ENCODE measurements around the gene ABCC4. TPM values are rescaled to one million over a fixed set of nuclear protein-coding genes. Genes with fewer than 3 reads are reported as not detected.

ABCC4 gene
- total RNA-seq, 1 donor from 2014 or later, result 7.5 TPM

GRCh38 chr13:95326695-95327094 lies 25.4 kb upstream of the ABCC4 start:
- H3K27ac Mint-ChIP-seq, result no peak overlapping the region
- peaks cover 2% of the 10 kb centered on the region for H3K4me1 Mint-ChIP-seq (ENCODE audit: low read depth)
- TF ChIP-seq, protein P1, sequence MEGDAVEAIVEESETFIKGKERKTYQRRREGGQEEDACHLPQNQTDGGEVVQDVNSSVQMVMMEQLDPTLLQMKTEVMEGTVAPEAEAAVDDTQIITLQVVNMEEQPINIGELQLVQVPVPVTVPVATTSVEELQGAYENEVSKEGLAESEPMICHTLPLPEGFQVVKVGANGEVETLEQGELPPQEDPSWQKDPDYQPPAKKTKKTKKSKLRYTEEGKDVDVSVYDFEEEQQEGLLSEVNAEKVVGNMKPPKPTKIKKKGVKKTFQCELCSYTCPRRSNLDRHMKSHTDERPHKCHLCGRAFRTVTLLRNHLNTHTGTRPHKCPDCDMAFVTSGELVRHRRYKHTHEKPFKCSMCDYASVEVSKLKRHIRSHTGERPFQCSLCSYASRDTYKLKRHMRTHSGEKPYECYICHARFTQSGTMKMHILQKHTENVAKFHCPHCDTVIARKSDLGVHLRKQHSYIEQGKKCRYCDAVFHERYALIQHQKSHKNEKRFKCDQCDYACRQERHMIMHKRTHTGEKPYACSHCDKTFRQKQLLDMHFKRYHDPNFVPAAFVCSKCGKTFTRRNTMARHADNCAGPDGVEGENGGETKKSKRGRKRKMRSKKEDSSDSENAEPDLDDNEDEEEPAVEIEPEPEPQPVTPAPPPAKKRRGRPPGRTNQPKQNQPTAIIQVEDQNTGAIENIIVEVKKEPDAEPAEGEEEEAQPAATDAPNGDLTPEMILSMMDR (IDR thresholded peaks at IDR 0.05; ENCODE audit: unreplicated experiment), result no peak
- H3K36me3 Mint-ChIP-seq (ENCODE audit: insufficient read depth), result no peaks in the 10 kb centered on the region
- DNase-seq (ENCODE audit: low spot score, unreplicated experiment), result no peak
- no peaks in the 10 kb centered on the region for H3K9me3 Mint-ChIP-seq (ENCODE audit: low read depth)
- H3K27me3 Mint-ChIP-seq, result no peaks in the 10 kb centered on the region
- H3K4me3 Mint-ChIP-seq (ENCODE audit: low read depth), result no peak overlapping the region

DNA sequence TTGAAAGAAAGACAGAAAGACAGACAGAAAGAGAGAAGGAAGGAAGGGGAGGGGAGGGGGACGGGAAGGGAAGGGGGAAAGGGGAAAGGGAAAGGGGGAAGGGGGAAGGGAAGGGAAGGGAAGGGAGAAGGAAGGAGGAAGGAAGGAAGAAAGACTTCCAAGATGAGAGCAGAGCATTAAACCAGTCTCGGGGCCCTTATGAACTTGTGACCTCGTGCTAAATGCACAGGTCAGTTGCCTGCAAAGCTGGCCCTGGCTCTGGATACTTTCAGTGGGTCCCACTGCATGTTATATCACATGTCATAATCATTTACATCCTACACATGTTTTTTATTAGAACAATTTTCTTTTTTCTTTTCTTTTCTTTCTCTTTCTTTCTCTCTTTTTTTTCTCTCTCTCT lies 24.2 kb upstream of the ABCC4 start:
- no peaks in the 10 kb centered on the region for H3K9me3 Mint-ChIP-seq (ENCODE audit: low read depth)
- H3K27me3 Mint-ChIP-seq, result no peaks in the 10 kb centered on the region
- H3K27ac Mint-ChIP-seq, result no peak overlapping the region
- peaks cover 2% of the 10 kb centered on the region for H3K4me1 Mint-ChIP-seq (ENCODE audit: low read depth)
- DNase-seq (ENCODE audit: low spot score, unreplicated experiment), result no peak
- TF ChIP-seq, protein P1 (IDR thresholded peaks at IDR 0.05; ENCODE audit: unreplicated experiment), result no peak
- H3K4me3 Mint-ChIP-seq (ENCODE audit: low read depth), result no peak overlapping the region
- no peaks in the 10 kb centered on the region for H3K36me3 Mint-ChIP-seq (ENCODE audit: insufficient read depth)

GRCh38 chr13:95323930-95324662 lies 22.8 kb upstream of the ABCC4 start:
- TF ChIP-seq, protein P1 (IDR thresholded peaks at IDR 0.05; ENCODE audit: unreplicated experiment), result no peak
- Mint-ChIP-seq H3K27me3 (no peaks in the 10 kb centered on the region), H3K27ac (no peak overlapping the region), H3K9me3 (ENCODE audit: low read depth) (no peaks in the 10 kb centered on the region), H3K4me3 (ENCODE audit: low read depth) (no peak overlapping the region), H3K36me3 (ENCODE audit: insufficient read depth) (no peaks in the 10 kb centered on the region), H3K4me1 (ENCODE audit: low read depth) (peaks cover 2% of the 10 kb centered on the region)
- DNase-seq (ENCODE audit: low spot score, unreplicated experiment), result no peak

DNA sequence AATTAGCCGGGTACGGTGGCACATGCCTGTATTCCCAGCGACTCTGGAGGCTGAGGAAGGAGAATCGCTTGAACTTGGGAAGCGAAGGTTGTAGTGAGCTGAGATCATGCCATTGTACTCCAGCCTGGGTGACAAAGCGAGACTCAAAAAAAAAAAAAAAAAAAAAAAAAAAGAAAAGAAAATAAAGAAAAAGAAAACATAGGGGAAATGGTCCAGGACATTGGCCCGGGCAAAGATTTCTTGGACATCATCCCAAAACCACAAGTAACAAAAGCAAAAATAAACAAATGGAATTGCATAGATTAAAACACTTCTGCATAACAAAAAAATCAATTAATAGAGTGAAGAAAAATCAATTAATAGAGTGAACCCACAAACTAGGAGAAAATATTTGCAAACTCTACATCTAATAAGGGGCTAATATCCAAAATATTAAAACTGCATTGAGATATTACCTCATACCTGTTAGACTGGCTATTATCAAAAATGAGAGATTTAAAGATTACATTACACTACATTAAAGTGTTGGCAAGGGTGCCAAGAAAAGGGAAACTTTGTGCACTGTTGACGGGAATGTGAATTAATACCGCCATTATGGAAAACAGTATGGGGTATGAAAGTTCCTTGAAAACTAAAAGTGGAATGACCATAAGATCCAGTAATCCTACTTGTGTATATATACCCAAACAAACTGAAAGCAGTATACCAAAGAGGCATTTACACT lies 18.5 kb upstream of the ABCC4 start:
- Mint-ChIP-seq H3K4me3 (ENCODE audit: low read depth) (no peak overlapping the region), H3K9me3 (ENCODE audit: low read depth) (no peaks in the 10 kb centered on the region), H3K36me3 (ENCODE audit: insufficient read depth) (no peaks in the 10 kb centered on the region), H3K27ac (no peak overlapping the region), H3K4me1 (ENCODE audit: low read depth) (peaks cover 9% of the 10 kb centered on the region), H3K27me3 (no peaks in the 10 kb centered on the region)
- TF ChIP-seq, protein P1 (IDR thresholded peaks at IDR 0.05; ENCODE audit: unreplicated experiment), result no peak
- no peak for DNase-seq (ENCODE audit: low spot score, unreplicated experiment)

DNA sequence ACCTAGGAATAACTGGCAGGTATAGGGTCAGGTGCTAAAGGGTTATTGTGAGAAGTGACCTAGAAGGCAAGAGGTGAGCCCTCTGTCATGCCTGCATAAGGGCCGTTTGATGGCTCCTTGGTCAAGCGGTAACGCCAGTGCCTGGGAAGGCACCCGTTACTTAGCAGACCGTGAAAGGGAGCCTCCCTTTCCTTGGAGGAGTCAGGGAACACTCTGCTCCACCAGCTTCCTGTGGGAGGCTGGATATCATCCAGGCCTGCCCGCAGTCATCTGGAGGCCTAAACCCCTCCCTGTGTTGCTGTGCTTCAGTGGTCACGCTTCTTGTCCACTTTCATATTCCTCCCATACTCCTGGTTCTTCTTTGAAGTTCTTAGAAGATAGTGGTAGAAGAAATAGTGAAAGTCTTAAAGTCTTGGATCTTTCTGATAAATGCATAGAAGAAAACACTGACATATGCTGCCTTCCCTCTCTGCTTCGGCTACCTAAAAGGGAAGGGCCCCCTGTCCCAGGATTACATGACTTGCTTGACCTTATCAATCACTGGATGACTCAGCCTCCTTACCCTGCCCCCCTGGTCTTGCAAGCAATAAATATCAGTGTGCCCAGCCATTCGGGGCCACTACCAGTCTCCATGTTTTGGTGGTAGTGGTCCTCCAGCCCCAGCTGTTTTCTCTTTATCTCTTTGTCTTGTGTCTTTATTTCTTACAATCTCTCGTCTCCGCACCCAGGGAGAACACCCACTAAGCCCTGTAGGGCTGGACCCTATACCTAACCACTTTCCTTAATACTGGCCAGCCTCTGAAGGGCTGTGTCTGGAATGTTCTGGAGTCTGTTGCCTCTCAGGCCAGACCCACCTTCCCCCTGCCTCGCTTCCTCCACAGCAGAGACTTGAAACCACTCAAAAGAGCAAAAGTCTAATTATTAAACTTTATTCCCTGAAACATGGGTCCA lies 16.1 kb upstream of the ABCC4 start:
- Mint-ChIP-seq H3K27ac (peak overlapping the region; percentile 26), H3K4me1 (ENCODE audit: low read depth) (peaks cover 11% of the 10 kb centered on the region), H3K9me3 (ENCODE audit: low read depth) (no peaks in the 10 kb centered on the region), H3K27me3 (no peaks in the 10 kb centered on the region), H3K4me3 (ENCODE audit: low read depth) (no peak overlapping the region), H3K36me3 (ENCODE audit: insufficient read depth) (no peaks in the 10 kb centered on the region)
- TF ChIP-seq, protein P1 (IDR thresholded peaks at IDR 0.05; ENCODE audit: unreplicated experiment), result no peak
- DNase-seq (ENCODE audit: low spot score, unreplicated experiment), result no peak
